Activated CD4-positive, alpha-beta T cell treated with anti-CD3 and anti-CD28 coated beads, Interleukin-2, amount 50 U/mL, for 48 hours (primary cell): Measurements from ENCODE around the gene PEMT.
A peak's percentile ranks its signal among the peaks of the same experiment; 100 is the strongest.
"Not testable (repeated sequence)": the region's sequence is repeated elsewhere in the genome, so short reads cannot be mapped to it uniquely, and the experiment has no call there.

Source experiments
- DNase-seq, 2 experiments: peaks; one replicate each; pipeline ENCODE4 v3.0.0-alpha.2; 2020

The PEMT gene

GRCh38 chr17:17591355-17592298, at the start of gene PEMT:
PEMT (minus strand) TSS chr17:17591708; CDS start chr17:17591626, 82 bp downstream.
- DNase-seq, result peak; percentile 89 to 94

DNA sequence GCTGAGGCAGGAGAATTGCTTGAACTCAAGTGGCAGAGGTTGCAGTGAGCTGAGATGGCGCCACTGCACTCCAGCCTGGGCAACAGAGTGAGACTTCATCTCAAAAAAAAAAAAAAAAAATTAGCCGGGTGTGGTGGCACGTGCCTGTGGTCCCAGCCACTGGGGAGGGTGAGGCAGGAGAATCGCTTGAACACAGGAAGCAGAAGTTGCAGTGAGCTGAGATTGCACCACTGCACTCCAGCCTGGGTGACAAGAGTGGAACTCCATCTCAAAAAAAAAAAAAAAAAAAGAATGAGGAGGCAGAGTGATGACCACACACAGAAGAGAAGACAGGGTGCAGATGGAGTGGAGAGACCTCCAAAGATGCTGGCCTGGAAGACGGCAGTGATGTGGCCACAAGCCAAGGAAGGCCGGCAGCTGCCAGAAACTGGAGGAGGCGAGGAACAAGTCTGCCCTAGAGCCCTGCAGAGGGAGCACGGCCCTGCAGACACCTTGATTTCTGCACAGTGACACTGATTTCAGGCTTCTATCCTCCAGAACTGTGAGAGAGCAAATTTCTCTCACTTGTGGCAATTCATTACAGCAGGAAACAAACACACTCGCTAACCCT, 48.3 kb upstream of the PEMT start:
- not testable (repeated sequence) for DNase-seq

DNA sequence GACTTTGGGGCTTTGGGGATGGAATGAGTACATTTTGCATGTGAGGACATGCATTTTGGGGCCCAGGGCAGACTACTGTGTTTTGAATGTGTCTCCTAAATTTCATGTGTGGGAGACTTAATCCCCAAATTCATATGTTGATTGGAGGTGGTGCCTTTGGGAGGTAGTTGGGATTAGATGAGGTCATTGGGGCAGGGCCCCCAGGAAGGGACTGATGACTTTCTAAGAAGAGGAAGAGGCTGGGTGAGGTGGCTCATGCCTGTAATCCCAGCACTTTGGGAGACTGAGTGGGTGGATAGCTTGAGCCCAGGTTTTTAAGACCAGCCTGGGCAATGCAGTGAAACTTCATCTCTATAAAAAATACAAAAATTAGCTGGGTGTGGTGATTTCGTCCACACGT, 47.0 kb upstream of the PEMT start:
- no peak for DNase-seq

GRCh38 chr17:17636272-17636885, 44.9 kb upstream of the PEMT start:
- no peak for DNase-seq

DNA sequence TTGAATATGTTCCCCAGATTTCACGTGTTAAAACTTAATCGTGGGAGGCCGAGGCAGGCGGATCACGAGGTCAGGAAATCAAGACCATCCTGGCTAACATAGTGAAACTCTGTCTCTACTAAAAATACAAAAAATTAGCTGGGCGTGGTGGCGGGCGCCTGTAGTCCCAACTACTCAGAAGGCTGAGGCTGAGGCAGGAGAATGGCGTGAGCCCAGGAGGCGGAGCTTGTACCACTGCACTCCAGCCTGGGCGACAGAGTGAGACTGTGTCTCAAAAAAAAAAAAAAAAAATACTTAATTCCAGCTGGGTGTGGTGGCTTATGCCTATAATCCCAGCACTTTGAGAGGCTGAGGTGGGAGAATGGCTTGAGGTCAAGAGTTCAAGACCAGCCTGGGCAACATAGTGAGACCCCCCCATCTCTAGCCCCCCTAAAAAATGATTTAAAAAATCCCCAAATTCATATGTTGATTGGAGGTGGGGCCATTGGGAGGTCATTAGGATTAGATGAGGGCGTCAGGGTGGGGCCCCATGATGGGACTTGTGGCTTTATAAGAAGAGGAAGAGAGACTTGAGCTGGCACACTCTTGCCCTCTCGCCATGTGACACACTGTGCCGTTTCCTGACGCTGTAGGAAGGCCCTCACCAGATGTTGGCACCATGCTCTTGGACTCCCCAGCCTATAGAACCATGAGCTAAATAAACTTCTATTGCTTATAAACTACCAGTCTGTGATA, 44.2 kb upstream of the PEMT start:
- DNase-seq, result not testable (repeated sequence)

- DNase-seq, result no peak
These were observed 43.6 kb upstream of the PEMT start for GRCh38 chr17:17635126-17635525.

- no peak for DNase-seq
These were observed 41.8 kb upstream of the PEMT start for GRCh38 chr17:17633310-17633709.

- DNase-seq, result not testable (repeated sequence)
These were observed 41.2 kb upstream of the PEMT start for GRCh38 chr17:17632690-17633089.

- DNase-seq, result peak; percentile 42 to 57
These were observed 37.0 kb upstream of the PEMT start for GRCh38 chr17:17628388-17629008.

- no peak for DNase-seq
These were observed 35.3 kb upstream of the PEMT start for GRCh38 chr17:17626840-17627239.

- DNase-seq, result no peak
These were observed 34.8 kb upstream of the PEMT start for GRCh38 chr17:17626151-17626805.

GRCh38 chr17:17624741-17625140, 33.2 kb upstream of the PEMT start:
- no peak for DNase-seq

- DNase-seq, result no peak
These were observed 32.4 kb upstream of the PEMT start for GRCh38 chr17:17623904-17624303.

- DNase-seq, result no peak
These were observed 29.7 kb upstream of the PEMT start for GRCh38 chr17:17621254-17621653.

GRCh38 chr17:17613708-17614114, 22.2 kb upstream of the PEMT start:
- DNase-seq, result peak; percentile 44 to 65

DNA sequence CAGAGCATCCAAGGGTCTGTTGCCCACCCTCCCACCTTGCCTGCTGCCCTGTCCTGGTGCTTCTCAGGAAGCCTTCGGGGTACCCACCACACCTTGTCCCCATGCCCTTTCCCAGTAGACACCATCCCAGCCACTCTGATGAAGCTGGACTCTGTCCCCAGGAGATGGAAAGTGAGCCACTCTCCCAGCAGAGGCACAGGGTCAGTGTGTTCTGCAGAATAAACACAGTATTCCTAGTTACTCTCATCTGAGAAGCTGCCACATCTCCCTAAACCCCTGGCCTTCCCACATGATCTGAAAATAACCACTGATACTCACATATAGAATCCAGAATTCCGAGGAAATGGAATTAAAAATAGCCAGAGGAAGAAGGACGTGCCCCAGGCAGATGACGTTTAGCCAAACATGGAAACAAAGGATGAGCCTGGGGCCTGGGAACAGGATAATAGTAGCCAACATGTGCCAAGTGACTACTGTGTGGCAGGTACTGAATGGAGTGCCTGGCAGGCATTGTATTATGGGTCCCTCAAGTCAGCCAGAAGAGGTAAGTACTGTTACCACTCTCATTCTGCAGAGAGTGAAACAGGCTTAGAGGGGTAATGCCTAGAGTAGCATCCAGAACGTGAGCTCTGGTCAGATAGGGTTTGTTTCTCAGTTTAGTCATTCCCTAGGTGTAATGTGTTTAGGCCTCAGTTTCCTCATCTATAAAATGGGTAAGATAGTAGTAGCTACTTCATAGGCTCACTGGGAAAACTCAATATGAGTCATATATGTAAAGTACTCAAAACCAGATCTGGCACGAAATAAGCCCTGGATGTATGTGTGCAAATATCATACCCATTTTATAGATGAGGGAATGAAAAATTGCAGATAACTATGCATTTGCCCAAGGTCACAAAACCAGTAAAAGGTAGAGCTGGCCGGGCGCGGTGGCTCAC, 20.8 kb upstream of the PEMT start:
- DNase-seq, result no peak

- no peak for DNase-seq
These were observed 17.6 kb upstream of the PEMT start for GRCh38 chr17:17609121-17609520.

DNA sequence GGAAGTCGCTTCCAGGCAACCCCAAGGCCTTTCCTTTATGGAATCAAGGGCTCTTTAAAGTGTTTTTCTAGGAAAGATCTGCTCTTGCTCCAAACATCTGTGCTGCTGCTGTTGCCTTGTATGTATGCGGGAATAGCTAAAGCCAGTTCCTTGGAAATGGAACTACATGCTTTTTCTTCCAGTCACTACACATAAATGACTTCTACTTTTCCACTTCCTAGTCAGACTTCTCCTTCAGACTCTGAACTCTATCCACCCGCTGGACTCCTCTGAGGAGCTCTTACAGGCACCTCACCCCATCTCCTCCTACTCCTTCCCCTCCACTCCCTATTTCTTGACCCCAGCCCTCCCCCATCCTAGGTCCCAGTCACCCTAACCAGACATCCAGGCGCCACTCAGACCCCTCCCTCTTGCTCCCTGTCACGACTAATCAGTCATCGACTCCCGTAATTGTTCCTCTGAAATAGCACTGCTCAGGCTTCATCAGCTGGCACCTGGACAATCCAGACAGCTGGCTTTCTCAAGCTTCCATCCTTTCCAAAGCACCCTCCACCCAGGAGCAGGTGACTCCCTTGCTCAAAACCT, 15.0 kb upstream of the PEMT start:
- DNase-seq, result no peak

- DNase-seq, result no peak
These were observed 14.2 kb upstream of the PEMT start for GRCh38 chr17:17605729-17606088.

DNA sequence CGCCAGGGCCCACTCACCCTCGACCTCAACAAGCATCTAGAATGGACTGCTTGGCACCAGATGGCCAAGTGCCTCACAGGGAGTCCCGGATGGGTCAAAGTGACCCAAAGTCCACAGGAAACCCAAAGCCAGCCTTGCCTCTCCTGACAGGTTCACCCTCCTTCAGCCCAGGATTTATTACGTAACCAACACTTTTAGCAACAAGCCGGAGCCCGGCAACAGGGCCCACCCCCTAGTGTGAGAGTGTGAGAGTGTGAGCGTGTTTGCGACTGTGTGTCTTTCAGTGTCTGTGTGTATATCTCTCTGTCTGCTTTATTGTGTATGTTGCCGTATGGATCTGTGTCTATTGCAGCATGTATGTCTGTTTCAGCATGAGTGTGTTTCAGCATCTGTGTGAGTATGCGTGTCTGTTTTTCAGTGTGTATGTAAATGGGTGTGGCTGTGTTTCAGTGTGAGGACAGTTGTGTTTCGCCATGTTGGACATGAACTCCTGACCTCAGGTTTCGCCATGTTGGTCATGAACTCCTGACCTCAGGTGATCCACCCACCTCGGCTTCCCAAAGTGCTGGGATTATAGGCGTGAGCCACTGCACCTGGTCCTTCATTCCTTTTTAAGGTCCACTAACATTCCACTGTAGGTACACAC, 13.7 kb upstream of the PEMT start:
- no peak for DNase-seq
